HepG2 (cell line): Measurements from ENCODE around the gene NELFB. TPM values are rescaled to one million over a fixed set of nuclear protein-coding genes. Genes with fewer than 3 reads are reported as not detected.
A peak's percentile ranks its signal among the peaks of the same experiment; 100 is the strongest.

Experiments used
- ADNP ChIP-seq: sonication (generic); formaldehyde crosslinking; IDR thresholded peaks from 2 replicates; pipeline ENCODE4 v1.4.0; 2020; ENCODE audit warnings: missing genetic modification reagents
- EHMT2 ChIP-seq: fragments of 200-600 bp; sonication (generic); IDR thresholded peaks from 2 replicates; pipeline ENCODE4 v1.7.0; 2017; ENCODE audit warnings: antibody characterized with exemption, low read depth, low read length, borderline replicate concordance
- ISX ChIP-seq: sonication (generic); formaldehyde crosslinking; conservative IDR thresholded peaks from 2 replicates; pipeline ENCODE4 v1.5.0; 2020; ENCODE audit warnings: missing genetic modification reagents
- RFX1 ChIP-seq: fragments of 450-650 bp; IDR thresholded peaks from 2 replicates; pipeline ENCODE4 v1.6.1; 2017
- SCMH1 ChIP-seq: sonication (generic); formaldehyde crosslinking; IDR thresholded peaks from 2 replicates; pipeline ENCODE4 v1.9.0; 2021; ENCODE audit warnings: missing genetic modification reagents, mild to moderate bottlenecking, borderline replicate concordance
- TAF15 ChIP-seq: fragments of 200-400 bp; formaldehyde crosslinking; IDR thresholded peaks from one replicate; pipeline ENCODE4 v1.6.1; 2018; ENCODE audit warnings: mild to moderate bottlenecking, low read depth, low read length; ENCODE audit not compliant: poor library complexity, severe bottlenecking
- ZFY ChIP-seq: sonication (generic); formaldehyde crosslinking; IDR thresholded peaks from 2 replicates; pipeline ENCODE4 v1.4.0; 2020; ENCODE audit warnings: missing genetic modification reagents
- ZNF501 ChIP-seq: sonication (generic); formaldehyde crosslinking; IDR thresholded peaks from 2 replicates; pipeline ENCODE4 v1.5.1; 2020; ENCODE audit warnings: mild to moderate bottlenecking, moderate library complexity, missing genetic modification reagents
- ZNF530 ChIP-seq: sonication (generic); formaldehyde crosslinking; IDR thresholded peaks from 2 replicates; pipeline ENCODE4 v1.5.0; 2020; ENCODE audit warnings: low read depth, mild to moderate bottlenecking, missing genetic modification reagents
- ZSCAN30 ChIP-seq: sonication (generic); formaldehyde crosslinking; IDR thresholded peaks from 2 replicates; pipeline ENCODE4 v1.5.0; 2020; ENCODE audit warnings: mild to moderate bottlenecking, missing genetic modification reagents
- ZSCAN9 ChIP-seq: IDR thresholded peaks from 2 replicates; pipeline ENCODE4 v1.6.1; 2016; ENCODE audit warnings: borderline replicate concordance
- polyA plus RNA-seq, 8 experiments: library from polyadenylated mRNA; depleted of rRNA in 3 of 8; stranded (reverse) in 7 of 8; unstranded in 1 of 8; fragments of >200 nt; fragmentation: Illumina TruSeq in 4 of 8; extraction: Trizol in 4 of 8; gene quantifications; 2 replicates each; pipeline versions ENCODE4 v1.2.1 to v1.2.3, GENCODE V29; 2011 to 2016; ENCODE audit warnings: low read depth in 4 of 8, missing spikeins in 1 of 8, mixed read lengths in 1 of 8; ENCODE audit not compliant: insufficient read depth in 1 of 8
- total RNA-seq, 5 experiments: library from RNA; depleted of rRNA; stranded (reverse); fragments of >200 nt; fragmentation: Illumina TruSeq; extraction: Trizol; gene quantifications; 2 replicates each; pipeline ENCODE4 v1.2.3, GENCODE V29; 2016; ENCODE audit warnings: low read depth in 1 of 5
- TF ChIP-seq, protein P1 (sequence below): sonication (generic); formaldehyde crosslinking; IDR thresholded peaks from 2 replicates; pipeline ENCODE4 v1.8.1; 2023; ENCODE audit warnings: missing genetic modification reagents, mild to moderate bottlenecking, borderline replicate concordance
- TF ChIP-seq, protein P2 (sequence below): sonication (generic); formaldehyde crosslinking; IDR thresholded peaks from 2 replicates; pipeline ENCODE4 v1.4.0; 2020; ENCODE audit warnings: missing genetic modification reagents
- TF ChIP-seq, protein P3 (sequence below): sonication (generic); formaldehyde crosslinking; IDR thresholded peaks from 2 replicates; pipeline ENCODE4 v1.4.0; 2020; ENCODE audit warnings: mild to moderate bottlenecking, missing genetic modification reagents
- TF ChIP-seq, protein P4 (sequence below): IDR thresholded peaks from 2 replicates; pipeline ENCODE4 v1.6.1; 2018; ENCODE audit warnings: missing genetic modification reagents, mild to moderate bottlenecking, missing compliant biosample characterization
- TF ChIP-seq, protein P5 (sequence below): sonication (generic); formaldehyde crosslinking; IDR thresholded peaks from 2 replicates; pipeline ENCODE4 v1.8.0; 2022; ENCODE audit warnings: mild to moderate bottlenecking, missing genetic modification reagents; ENCODE audit not compliant: insufficient replicate concordance
- TF ChIP-seq, protein P6 (sequence below): sonication (generic); formaldehyde crosslinking; IDR thresholded peaks from 2 replicates; pipeline ENCODE4 v1.4.0; 2020; ENCODE audit warnings: mild to moderate bottlenecking, missing genetic modification reagents

NELFB gene
- total and polyA plus RNA-seq, 2 of the 13 experiments (the other 11 are each of a cell fraction or from before 2014, with no cell fraction given) = 26.5 to 45.8 TPM

DNA sequence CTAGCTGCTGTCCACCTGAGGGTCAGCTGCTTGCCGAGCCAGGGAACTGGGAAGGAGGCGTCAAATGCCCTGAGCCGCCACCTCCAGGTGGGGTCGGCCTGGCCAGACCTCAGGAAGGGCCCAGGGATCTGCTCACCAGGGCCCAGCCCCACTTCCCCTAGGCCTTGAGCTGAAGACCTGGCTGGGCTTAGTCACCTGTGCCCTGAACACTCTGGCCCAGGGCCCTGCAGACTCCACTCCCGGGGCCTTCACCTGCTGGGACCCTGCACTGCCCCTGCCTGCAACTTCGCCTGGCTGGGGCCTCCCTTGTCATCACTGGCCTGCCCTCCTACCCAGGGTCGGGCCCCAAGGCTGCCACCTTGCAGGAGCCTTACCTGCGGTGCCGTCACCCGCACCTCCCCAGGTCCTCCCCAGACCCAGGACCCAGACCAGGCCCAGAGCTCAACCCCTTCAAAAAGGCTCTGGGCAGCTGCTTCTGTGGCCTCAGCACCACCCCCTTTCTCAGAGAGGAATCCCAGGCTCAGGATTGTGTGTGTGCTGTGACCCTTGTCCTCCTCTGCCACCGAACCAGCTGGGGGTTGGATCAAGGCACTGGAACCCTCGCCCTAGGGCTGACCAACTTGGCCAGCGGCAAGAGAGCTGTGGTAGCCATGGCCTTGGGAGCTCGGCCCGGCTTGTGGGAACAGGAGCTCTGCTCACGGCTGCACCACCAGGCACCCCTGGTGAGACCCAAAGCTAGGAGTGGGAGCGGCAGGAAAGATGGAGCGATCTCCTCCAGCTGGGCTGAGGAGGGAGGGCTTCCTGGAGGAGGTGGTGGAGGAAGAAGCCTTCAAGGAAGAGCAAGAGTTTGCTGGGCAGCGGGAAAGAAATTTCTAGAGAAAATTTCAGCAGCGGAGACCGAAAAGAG lies 1.2 kb upstream of the NELFB start (continued):
- TF ChIP-seq ADNP (CRISPR knock-in tag) = no peak
- no peak for TF ChIP-seq EHMT2
- TF ChIP-seq ISX (CRISPR knock-in tag) = no peak
- TF ChIP-seq, protein P1, sequence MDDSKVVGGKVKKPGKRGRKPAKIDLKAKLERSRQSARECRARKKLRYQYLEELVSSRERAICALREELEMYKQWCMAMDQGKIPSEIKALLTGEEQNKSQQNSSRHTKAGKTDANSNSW (CRISPR knock-in tag) = no peak
- TF ChIP-seq ZSCAN30 (CRISPR knock-in tag) = no peak
- TF ChIP-seq, protein P2, sequence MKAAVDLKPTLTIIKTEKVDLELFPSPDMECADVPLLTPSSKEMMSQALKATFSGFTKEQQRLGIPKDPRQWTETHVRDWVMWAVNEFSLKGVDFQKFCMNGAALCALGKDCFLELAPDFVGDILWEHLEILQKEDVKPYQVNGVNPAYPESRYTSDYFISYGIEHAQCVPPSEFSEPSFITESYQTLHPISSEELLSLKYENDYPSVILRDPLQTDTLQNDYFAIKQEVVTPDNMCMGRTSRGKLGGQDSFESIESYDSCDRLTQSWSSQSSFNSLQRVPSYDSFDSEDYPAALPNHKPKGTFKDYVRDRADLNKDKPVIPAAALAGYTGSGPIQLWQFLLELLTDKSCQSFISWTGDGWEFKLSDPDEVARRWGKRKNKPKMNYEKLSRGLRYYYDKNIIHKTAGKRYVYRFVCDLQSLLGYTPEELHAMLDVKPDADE = no peak
- no peak for TF ChIP-seq ZSCAN9 (CRISPR knock-in tag)
- no peak for TF ChIP-seq TAF15
- TF ChIP-seq ZFY (CRISPR knock-in tag) = peak; percentile 56; the same call in 1 of the 2 replicates
- TF ChIP-seq, protein P3, sequence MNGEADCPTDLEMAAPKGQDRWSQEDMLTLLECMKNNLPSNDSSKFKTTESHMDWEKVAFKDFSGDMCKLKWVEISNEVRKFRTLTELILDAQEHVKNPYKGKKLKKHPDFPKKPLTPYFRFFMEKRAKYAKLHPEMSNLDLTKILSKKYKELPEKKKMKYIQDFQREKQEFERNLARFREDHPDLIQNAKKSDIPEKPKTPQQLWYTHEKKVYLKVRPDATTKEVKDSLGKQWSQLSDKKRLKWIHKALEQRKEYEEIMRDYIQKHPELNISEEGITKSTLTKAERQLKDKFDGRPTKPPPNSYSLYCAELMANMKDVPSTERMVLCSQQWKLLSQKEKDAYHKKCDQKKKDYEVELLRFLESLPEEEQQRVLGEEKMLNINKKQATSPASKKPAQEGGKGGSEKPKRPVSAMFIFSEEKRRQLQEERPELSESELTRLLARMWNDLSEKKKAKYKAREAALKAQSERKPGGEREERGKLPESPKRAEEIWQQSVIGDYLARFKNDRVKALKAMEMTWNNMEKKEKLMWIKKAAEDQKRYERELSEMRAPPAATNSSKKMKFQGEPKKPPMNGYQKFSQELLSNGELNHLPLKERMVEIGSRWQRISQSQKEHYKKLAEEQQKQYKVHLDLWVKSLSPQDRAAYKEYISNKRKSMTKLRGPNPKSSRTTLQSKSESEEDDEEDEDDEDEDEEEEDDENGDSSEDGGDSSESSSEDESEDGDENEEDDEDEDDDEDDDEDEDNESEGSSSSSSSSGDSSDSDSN = peak; percentile 60
- TF ChIP-seq SCMH1 = no peak
- TF ChIP-seq ZNF501 (CRISPR knock-in tag) = no peak
- TF ChIP-seq, protein P4, sequence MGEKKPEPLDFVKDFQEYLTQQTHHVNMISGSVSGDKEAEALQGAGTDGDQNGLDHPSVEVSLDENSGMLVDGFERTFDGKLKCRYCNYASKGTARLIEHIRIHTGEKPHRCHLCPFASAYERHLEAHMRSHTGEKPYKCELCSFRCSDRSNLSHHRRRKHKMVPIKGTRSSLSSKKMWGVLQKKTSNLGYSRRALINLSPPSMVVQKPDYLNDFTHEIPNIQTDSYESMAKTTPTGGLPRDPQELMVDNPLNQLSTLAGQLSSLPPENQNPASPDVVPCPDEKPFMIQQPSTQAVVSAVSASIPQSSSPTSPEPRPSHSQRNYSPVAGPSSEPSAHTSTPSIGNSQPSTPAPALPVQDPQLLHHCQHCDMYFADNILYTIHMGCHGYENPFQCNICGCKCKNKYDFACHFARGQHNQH (CRISPR knock-in tag) = peak; percentile 17; the same call in 1 of the 2 replicates
- TF ChIP-seq, protein P5, sequence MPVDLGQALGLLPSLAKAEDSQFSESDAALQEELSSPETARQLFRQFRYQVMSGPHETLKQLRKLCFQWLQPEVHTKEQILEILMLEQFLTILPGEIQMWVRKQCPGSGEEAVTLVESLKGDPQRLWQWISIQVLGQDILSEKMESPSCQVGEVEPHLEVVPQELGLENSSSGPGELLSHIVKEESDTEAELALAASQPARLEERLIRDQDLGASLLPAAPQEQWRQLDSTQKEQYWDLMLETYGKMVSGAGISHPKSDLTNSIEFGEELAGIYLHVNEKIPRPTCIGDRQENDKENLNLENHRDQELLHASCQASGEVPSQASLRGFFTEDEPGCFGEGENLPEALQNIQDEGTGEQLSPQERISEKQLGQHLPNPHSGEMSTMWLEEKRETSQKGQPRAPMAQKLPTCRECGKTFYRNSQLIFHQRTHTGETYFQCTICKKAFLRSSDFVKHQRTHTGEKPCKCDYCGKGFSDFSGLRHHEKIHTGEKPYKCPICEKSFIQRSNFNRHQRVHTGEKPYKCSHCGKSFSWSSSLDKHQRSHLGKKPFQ = no peak
- TF ChIP-seq RFX1 = no peak
- no peak for TF ChIP-seq ZNF530
- TF ChIP-seq, protein P6, sequence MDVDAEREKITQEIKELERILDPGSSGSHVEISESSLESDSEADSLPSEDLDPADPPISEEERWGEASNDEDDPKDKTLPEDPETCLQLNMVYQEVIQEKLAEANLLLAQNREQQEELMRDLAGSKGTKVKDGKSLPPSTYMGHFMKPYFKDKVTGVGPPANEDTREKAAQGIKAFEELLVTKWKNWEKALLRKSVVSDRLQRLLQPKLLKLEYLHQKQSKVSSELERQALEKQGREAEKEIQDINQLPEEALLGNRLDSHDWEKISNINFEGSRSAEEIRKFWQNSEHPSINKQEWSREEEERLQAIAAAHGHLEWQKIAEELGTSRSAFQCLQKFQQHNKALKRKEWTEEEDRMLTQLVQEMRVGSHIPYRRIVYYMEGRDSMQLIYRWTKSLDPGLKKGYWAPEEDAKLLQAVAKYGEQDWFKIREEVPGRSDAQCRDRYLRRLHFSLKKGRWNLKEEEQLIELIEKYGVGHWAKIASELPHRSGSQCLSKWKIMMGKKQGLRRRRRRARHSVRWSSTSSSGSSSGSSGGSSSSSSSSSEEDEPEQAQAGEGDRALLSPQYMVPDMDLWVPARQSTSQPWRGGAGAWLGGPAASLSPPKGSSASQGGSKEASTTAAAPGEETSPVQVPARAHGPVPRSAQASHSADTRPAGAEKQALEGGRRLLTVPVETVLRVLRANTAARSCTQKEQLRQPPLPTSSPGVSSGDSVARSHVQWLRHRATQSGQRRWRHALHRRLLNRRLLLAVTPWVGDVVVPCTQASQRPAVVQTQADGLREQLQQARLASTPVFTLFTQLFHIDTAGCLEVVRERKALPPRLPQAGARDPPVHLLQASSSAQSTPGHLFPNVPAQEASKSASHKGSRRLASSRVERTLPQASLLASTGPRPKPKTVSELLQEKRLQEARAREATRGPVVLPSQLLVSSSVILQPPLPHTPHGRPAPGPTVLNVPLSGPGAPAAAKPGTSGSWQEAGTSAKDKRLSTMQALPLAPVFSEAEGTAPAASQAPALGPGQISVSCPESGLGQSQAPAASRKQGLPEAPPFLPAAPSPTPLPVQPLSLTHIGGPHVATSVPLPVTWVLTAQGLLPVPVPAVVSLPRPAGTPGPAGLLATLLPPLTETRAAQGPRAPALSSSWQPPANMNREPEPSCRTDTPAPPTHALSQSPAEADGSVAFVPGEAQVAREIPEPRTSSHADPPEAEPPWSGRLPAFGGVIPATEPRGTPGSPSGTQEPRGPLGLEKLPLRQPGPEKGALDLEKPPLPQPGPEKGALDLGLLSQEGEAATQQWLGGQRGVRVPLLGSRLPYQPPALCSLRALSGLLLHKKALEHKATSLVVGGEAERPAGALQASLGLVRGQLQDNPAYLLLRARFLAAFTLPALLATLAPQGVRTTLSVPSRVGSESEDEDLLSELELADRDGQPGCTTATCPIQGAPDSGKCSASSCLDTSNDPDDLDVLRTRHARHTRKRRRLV (CRISPR knock-in tag) = no peak
